ENCODE measurements around the gene EHF.

EHF gene

DNA sequence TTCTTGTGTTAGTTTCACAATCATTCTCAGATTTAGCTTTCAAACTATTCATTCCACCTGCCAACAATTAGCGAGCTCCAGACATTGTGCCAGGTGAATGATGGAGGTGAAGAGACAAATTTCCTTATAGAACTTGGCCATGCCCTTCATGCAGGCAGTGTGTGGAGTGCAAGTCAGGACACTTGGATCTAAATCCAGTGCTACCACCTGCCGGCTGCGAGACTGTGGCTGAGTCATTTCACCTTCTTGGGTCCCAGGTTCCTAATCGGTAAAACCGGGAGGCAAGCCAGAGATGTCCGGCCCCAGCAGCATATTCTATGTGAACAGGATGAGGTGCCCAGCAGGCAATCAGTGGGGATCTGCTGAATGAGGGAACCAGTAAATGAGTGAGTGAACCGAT lies 18.6 kb upstream of the EHF start:
- no peak for DNase-seq

DNA sequence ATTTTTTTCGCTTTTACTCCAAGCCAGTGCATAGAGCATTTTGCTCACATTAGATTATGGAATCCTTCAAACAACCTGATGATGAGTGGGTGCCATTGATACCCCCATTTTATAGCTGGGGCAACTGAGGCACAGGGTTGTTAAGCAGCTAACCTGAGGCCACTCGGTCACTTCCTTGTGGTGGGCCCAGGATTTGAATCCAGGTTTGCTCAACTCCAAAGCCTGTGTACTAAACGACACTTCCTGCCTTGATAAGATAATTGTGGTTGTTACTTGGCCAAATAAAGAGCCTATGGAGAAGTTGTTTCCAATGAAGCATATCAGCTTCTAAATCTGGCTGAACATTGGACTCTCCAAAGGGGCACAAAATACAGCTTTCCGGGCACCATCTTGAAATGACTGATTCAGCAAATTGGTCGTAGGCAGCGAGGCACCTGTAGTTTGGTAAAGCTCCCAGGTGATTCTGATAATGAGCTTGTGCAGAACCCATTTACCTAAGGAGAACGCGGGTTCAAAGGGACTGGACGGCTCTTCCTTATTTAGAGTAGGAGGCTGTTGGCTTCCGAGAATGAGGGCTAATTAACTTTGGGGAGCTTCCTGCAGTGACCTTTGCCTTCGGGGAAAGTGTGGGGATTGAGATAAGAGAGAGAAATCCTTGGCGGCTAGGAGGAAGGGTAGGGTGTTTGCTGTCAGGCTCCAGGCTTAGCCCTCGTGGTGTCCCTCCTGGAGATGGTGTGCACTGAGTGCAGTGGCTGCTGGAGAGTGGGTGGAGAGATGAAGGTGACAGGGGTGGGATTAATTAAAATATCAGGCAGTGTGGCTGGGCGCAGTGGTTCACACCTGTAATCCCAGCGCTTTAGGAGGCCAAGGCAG lies 17.5 kb upstream of the EHF start:
- DNase-seq: no peak

DNA sequence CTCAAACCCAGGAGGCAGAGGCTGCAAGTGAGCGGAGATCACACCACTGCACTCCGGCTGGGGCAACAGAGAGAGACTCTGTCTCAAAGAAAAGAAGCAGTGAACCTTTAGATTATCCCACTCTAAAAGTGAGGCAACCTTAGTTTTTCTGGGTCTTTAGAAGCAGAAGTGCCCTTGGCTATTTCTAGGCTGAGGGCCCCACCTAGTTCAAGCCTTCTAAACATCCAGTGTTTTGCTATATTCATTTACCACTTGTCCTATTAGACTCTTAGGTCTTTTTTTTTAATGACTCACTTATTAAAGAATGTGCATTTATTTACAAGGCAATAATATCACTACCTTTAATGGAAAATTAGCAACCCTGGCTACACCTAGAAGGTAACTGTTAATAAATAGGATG lies 16.7 kb upstream of the EHF start:
- no peak for DNase-seq

DNA sequence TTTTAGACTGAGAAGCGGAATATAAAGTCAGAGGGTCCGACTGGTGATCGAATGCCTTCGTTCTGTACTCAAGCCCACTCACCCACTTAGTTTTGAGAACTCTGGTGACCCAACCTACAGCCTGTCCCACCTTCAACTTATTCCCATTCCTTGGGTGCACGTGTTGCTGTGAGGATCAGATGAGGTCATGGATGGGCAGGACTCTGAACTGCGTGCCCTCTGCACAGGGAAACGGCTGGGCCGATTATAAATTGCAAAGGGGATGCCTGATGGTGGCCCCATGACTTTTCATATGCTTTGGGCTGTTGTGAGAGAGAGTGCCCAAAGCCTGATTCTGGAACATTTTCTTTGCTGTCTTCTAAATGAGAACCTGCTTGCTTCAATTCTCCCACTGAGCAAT lies 16.0 kb upstream of the EHF start:
- no peak for DNase-seq

DNA sequence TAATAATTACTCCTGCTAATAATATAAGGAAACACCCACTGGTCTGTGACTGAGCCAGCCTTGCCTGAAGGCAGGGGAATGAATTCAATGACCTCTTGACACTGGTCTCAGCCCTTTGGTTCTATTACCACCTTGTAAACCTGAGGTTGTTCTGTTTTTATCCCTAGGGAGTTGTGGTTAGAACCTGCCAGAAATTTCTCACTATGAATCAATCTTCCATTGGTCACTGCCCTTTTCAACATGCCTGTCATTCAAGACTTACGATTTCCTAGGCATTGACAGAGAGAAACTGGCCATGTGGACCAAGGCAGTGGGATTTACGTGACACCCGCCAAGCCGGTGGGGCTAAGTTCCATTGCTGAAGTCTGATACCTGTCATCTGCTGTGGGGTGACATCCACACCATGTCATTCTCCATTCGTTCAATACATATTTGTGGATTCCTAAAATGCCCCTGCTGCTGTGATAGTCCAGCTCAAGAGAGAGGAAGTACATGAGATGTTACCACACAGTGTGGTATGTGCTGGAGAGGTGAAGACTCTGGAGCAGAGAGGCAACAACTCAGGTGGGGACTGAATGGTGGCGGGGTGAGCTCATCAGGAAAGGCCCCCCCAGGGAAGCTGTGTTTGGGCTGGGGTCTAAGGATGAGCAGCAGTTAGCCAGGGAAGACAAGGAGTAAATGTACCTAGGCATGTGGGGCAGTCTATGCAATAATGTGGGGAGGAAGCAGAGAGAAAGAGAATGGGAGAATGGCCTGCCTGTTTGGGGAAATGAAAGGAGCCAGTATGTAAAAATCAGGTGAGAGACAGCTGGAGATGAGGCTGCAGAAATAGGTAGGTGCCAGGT lies 15.2 kb upstream of the EHF start:
- DNase-seq: no peak

DNA sequence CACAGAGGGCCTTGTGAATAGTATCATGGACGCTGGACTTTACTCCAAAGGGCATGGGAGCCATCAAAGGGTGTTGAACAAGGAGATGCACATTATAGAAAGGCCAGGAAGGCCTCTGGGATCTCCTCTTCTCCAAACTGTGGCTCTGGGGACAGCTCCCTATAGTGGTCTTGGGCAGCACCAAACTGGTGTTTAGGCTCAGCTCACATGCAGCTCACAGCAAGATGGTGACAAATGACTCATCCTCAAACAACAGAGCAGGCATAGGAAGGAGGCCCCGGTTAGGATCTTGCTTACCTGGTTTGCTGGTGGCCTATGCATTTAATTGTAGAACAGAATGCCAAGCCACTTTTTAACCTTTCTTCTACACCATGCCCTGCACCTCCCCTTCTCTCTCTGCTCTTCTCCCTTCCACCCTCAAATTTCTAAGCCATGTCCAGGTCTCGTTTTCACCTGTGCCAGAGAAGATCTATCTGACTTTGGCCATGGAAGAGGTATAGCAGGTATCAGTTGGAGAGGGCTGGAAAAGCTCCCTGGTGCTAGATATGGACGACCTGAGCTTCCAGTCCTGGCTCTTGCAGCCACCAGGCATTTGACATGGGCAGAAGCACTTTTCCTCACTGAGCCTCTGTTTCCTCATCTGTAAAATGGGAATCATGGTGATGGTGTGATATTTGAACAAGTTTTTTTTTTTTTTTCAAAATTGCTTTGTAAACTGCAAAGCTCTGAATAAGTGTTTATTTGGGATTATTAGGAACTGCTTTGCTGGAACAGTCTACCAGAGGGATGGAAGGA lies 14.4 kb upstream of the EHF start:
- DNase-seq: no peak

DNA sequence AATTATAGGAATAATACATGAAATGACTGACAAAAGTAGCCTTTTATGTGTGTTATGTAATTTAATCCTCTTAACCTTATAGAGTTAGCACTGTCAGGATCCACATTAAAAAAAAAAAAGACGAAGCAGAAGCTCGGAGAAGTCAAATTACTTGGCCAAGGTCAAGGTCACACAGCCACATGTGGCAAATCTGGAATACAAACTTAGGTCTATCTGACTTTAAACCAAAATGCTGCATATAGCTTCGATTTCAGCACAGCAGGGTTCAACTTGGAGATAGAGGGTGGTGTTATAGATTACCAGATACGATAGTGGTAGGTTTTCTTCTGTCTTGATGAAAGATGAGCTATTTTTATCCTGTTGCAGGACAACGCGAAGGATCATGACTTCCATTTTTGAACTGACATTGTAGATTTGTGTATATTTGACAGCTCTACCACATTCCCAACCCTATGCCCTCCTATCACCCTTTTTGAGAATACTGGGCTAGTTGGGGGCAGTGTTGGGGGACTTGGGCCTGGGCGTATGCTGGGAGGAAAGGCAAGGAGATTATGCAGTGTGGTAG lies 11.6 kb upstream of the EHF start:
- DNase-seq: no peak

DNA sequence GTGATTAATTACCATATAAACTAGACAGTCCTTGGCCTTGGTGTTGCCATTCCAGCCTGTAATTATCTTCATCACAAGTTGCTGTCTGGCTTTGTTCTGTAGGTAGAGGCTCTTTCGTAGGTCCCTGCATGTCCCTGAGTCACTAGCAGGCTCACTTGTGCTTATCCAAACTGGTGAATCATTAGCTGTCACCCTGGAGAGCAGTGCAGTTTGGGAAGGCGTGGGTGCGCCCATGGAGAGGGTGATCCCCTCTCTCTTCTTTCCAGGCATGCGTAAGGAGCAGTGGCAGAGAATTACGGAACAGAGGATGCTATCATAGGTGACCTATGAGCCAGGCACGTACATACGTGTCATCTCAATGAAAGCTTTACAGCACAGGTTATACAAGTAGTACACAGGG lies 11.0 kb upstream of the EHF start:
- no peak for DNase-seq

DNA sequence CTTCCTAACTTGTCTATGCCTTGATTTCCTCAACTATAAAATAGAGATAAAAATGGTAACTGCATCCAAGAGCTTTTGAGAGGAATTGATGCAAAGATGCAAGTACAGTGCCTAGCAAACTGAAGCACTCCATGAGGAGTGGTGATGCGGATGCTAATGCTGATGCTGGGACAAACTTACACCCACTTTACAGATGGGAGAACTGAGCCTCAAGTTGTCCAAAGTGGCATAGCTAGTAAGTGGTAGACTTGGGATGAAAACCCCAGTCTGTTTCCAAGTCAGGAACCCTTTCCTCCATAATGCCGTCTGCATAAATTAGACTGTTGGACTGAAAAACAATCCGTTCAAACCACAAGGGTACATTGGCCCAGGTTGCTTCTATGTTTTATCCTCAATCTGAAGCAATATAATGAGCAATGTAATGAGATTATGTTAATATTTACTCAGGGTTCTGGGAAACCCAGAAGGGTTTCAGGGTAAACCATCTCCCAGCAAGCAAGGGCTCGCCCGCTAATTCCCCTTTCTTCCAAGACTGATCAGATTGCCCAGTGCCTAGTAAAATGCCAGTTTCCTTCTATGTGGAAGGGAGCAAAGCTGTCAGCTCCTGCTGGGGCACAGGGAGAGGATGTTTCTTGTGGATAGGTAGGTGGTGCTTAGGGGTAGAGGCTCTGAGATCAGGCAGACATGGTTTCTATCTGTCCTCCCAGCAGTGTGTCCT lies 10.4 kb upstream of the EHF start:
- no peak for DNase-seq

DNA sequence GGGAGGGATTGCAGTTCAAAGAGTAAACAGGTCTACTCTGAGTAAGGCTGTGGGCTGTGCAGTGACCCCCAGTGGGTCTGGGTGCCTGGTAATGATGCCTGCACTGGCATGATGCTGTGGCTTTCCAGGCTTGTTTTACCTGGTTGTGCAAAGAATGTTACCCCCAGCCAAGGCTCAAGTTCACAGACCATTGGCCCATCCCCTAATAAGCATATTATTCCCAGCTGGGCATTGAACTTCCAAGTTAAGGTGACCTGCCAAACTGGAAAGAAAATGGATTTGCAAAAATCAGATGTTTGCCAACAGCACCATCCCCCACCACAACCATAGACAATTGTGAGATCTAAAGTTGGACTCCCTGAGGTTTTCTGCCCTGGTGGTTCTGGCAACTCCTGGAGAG lies 7.9 kb upstream of the EHF start:
- no peak for DNase-seq

DNA sequence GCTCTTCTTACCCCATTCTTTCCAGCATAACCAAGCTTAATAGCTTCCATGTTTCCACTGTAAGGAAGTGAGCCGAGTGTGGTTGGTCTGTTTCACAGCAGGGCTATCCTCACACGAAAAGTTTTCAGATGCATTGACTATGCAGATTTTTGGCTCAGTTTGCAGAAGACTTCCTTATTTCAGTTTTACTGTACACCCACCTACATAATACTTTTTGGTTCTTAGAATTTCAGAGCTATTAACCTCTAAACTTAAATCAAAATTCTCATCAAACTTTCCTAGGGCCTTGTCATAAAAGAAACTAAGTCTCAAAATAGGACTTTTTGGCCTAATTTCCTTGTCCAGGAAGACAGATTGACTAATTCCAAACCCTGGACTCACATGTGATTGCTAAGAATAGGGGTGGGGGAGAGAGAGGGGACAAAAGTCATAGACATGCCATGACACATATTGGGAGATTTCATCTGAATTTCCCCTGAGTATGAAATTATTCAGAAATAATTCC lies 7.3 kb upstream of the EHF start:
- no peak for DNase-seq

DNA sequence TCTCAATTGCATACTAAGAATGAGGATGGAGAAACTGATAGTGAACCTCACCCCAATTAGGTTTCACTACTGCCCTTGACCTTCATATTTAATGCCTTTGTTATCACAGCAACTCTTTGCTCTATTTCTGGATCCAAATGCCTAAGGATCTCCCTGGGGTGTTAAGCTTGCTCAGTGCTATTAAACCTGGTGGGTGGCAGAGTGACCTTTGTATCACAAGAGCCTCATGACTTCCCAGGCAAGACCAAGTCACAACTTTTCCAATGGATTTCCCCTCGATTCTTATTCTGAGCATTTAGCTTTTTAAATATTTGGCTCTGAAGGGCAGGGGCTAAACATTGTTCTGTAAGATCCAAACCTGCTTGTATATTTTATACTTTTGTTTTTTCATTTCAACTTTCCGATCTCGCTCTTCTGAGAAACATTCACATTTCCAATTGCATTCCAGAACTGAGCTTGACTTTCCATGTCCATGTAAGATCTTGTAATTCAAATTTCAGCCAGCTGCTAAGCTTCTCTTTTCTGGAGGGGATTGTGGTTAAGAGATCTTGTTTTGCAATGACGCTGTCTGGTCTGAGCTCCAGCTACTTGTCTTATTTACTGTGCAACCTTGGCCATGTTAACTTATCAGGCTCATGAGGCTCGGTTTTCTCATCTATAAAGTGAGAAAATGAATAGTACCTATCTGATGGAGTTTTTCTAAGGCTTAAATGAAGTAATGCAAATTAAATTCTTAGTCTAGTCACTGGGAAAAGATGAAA lies 6.4 kb upstream of the EHF start:
- no peak for DNase-seq

DNA sequence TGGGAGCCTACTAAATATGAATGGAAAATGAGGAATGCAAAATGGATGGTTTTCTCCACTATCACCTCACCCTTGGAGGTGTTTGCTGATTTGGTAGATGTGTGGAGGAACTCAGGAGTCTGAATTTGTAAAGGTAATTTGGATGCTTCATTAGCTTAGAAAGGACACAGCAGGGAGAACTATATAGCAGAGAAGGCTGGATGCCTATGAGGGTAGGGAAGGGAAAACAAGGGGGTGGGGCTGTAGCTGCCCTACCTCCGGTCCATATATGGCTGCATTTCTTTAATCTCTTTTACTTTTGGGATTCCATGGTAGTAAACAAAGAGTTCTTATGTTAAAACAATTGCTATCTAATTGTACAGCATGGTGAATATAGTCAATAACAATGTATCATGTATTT lies 4.8 kb upstream of the EHF start:
- DNase-seq: no peak

DNA sequence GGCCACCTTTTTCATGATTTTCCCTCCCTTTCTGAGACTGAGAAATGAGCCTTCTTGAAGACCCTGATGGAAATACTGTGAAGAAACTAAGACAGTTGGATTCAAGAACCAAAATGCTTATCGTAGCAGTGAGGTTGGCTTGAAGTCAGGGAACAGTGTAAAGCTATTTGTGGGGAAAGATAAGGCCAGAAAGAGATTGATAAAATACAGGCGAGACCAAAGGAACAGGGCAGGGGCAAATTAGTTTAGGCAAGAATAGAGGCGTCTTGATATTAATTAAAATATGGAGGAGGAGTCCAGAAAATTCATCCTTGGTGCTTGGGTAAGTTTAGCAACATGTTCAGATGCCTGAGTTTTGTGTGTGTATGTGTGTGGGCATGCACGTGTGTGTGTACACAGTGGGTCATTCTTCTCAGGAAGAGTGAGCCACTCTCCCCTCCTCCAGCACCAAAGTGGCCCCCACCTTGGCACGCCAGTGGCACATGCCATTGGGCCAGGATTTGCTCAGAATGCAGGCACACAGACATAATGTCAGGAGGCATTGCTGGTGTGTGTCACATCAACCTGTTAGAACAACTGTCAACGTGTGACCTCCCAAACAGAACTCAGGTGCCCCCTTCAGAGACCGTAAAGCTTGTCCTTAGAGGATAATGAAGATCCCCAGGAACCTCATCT lies 3.9 kb upstream of the EHF start:
- no peak for DNase-seq

DNA sequence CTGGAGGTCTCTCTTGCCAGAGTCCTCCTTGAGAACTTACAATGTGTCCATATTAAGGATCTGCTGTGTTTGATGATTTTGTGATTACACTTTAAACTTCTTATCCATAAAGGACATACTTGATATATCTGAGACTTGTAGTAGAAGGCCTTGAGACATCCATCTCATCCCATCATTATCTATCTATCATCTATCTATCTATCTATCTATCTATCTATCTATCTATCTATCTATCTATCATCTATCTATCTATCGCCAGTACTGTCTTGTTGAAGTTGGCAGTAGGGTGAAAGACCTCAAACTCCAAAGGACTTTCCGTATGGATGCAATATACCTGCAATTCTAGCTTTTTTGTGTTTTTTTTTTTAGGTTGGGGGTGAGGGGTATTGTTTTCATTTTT lies 2.5 kb upstream of the EHF start:
- DNase-seq: no peak

DNA sequence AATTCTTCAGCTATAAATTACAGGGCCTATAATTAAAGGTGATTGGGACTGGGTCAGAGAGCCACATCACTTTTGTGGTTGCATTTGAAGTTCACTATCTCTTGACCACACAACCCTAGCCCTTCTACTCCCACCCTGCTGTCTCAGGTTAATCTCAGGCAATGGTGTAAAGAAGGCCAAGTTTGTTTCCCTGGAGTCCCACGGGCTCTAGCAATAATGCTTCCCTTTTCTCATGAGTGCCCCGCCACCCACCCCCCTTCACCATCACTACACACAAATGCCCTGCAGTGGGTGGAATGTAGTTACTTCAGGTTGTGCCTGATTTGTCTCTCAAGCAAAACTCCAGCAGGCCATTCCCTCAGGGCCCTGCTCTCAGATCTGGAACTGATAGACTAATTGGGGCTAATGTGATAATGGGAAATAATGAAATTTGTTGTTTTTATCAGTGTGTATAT lies 1.8 kb upstream of the EHF start:
- no peak for DNase-seq

DNA sequence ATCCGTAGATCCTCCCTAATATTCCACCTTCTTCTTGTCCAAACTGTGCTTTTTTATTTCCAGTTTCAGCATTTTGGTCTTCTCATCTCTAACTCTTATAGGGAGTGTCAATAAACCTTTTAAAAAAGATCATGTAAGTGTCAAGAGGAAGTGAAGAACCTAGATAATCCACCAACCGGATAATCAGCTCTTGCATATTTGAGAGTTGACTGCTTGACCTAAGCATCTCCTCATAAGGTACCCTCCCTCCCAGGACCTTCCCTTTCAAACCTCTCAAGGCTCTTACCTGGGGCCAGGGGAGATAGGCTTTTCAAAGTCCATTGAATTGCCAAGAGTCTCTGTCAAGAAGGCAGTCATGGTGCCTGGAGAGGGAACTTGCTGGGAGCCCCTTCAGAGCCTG lies 691 bp upstream of the EHF start:
- DNase-seq: no peak

DNA sequence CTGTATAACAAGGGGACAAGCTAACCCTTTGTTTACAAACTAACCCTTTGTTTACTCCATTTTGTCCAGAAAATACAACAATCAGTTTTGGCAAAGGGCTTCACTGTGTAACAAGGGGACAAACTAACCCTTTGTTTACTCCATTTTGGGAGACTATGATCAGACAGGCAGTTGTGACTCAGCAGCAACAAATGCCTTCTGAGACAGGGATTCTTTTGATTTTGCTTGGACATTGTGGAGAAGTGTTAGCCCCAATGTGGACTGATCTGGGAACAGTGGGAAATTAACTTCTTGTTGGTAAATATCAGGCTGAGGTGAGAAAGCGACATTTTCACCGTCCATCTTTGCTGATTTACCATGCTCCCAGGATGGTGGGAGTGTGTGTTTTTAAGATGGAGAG lies 983 bp downstream of the EHF start:
- no peak for DNase-seq

DNA sequence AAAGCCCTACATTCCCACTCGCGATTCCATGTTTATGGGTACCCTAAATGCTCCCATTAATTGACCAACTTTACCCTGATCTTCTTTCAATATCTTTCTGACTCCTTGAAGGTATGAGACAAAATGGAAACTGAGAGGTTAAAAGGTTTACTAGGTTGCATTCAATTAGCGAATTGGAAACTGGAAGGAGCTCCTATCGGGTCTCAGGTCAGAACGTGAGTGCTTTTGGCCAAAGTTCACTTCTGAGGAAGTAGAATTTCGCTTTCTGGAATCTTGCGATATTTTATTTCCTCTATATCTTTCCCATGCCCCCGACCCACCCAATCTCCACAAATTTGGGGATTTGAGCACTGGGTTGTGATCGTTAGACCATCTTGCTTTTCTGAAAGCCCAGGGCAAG lies 2.6 kb downstream of the EHF start:
- no peak for DNase-seq

DNA sequence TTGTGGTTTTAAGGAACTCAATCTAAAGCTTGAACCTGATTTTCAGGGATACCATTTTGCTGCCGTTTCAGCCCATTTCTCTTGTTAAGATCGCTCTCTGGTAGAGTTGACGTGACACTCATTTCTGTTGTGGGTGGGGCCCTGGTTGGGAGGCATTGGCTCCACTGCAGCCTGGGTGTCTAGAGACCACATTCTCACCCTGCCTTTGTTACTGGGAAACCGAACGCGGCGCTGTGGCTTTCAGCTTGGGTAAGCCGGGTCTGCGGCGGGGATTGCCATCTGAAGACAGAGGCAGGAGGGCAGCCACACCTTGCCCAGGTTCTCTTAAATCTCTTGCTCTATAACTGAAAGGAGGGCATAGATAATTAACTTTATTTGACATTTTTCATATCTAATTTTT lies 3.2 kb downstream of the EHF start:
- DNase-seq: no peak

DNA sequence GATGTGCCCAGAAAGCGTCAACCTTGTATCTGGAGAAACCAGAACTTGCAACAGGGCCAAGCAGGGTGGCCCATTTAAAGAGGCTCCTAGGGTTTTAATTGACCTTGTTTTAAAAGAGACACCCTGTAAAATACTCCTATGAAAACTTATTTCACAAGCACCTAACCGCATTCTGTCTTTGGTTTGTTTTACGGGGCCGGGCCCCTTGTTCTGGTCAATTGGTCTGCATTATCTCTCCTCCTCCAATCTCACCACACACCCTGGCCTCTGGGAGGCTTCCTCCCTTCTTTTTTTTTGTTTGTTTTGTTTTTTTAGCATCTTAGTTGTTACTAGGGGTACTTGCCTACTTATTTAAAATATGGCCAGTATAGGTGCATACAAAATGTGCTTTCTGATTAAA lies 4.7 kb downstream of the EHF start:
- no peak for DNase-seq

All from hippocampal formation (tissue), 2 donors.